ENCODE measurements around the gene SORD. TPM values are rescaled to one million over a fixed set of nuclear protein-coding genes. Genes with fewer than 3 reads are reported as not detected.
"Not testable (repeated sequence)": the region's sequence is repeated elsewhere in the genome, so short reads cannot be mapped to it uniquely, and the experiment has no call there.

SORD gene
- total RNA-seq, 2 donors from 2014 or later = 9.3 to 18.1 TPM

DNA sequence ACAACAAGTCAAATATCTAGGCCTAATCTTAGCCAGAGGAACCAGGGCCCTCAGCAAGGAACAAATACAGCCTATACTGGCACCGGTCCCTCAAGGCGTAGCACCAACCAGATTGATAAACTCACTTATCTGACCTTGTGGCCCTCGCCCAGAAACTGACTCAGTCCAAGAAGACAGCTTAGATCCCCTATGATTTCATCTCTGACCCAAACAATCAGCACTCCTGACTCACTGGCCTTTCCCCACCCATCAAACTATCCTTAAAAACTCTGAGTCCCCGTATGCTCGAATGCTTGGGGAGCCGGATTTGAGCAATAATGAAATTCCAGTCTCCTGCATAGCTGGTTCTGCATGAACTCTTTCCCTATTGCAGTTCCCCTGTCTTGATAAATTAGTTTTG is 1.6 kb upstream of the SORD start:
- Histone ChIP-seq H3K4me3 (no peak overlapping the region), H3K27me3 (no peaks in the 10 kb centered on the region), H3K36me3 (replicated peaks in 1 of 2; ENCODE audit: insufficient read depth in 1 of 2, low read depth in 2 of 2) (no peaks in the 10 kb centered on the region), H3K9me3 (no peaks in the 10 kb centered on the region), H3K27ac (no peak overlapping the region), H3K4me1 (peaks cover 33% of the 10 kb centered on the region)
- TF ChIP-seq POLR2A (IDR thresholded peaks at IDR 0.05) = no peak
- TF ChIP-seq CTCF (IDR thresholded peaks at IDR 0.05) = no peak
- peak; percentile 26 for ATAC-seq
- intact Hi-C loops (cut with DNase I) = loop anchor here (10.0 kb wide), 1 partner anchor 167 kb away; no protein-coding TSS in a partner anchor
- 45 to 57% methylated on average over 6 of the region's 6 CpGs for WGBS, 2 donors
- DNase-seq = peak in 3 of 4 donors; percentile 53 to 65 (median 60)

- 17 to 24% methylated on average over 4 of the region's 4 CpGs for WGBS, 2 donors
- H3K9me3 ChIP-seq = no peaks in the 10 kb centered on the region
- intact Hi-C loops (cut with DNase I) = loop anchor here (10.0 kb wide), 1 partner anchor 169 kb away; no protein-coding TSS in a partner anchor
- DNase-seq (no peak), ATAC-seq (no peak)
- no peaks in the 10 kb centered on the region for H3K27me3 ChIP-seq
- H3K4me1 ChIP-seq = peaks cover 33% of the 10 kb centered on the region
- peak overlapping the region; percentile 47 to 70 (median 59) for H3K27ac ChIP-seq
- peak overlapping the region in 1 of 2 donors; percentile 41 for H3K4me3 ChIP-seq
- no peaks in the 10 kb centered on the region for H3K36me3 ChIP-seq (replicated peaks in 1 of 2; ENCODE audit: insufficient read depth in 1 of 2, low read depth in 2 of 2)
- TF ChIP-seq POLR2A (IDR thresholded peaks at IDR 0.05) = no peak
- no peak for TF ChIP-seq CTCF (IDR thresholded peaks at IDR 0.05)
Observed at GRCh38 chr15:45023659-45024225, 747 bp downstream of the SORD start.

DNA sequence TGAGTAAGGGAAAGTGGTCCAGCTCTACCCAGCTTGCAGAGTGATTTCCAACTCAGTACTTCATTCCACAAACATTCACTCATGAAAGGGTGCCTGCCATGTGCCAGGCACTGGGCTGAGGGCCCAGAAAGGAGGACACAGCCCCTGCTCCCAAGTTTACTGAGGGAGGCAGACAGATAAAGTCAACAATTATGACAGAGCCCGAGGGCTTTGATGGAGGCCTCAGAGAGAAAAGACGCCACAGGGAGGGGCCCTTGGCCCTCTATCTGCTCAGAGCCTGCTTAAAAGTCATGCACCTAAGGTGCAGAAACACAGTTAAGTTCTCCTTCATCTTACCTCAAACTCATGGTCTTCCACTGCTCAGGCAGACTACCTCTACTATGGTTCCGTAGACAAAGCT is 1.7 kb downstream of the SORD start:
- H3K4me3 ChIP-seq; H3K27ac ChIP-seq; DNase-seq; H3K27me3 ChIP-seq; H3K9me3 ChIP-seq; ATAC-seq; H3K36me3 ChIP-seq (replicated peaks in 1 of 2; ENCODE audit: insufficient read depth in 1 of 2, low read depth in 2 of 2): not testable (repeated sequence)
- 75 to 86% methylated on average over 1 to 3 of the region's 3 CpGs for WGBS, 2 donors
- intact Hi-C loops (cut with DNase I) = loop anchor here (10.0 kb wide), 1 partner anchor 170 kb away; no protein-coding TSS in a partner anchor
- H3K4me1 ChIP-seq = peaks cover 33% of the 10 kb centered on the region

DNA sequence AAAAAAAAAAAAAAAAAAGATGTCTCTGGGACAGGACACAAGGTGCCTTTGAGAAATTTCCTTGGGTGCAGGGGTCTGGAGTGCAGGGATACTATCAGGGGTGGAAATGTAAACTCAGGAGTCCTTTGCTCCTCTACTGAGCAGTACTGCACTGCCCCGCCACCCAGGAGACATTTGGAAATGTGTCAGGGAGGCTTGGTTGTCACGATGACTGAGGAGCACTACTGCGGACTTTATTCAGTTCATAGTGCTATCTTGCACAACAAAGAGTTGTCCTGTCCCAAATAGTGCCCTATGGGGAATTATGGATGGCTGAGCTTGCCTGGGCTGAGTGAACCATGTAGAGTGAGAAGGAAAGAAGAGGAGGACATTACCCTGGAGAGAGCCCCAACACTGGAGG is 2.6 kb downstream of the SORD start:
- not testable (repeated sequence) for DNase-seq; ATAC-seq; H3K27me3 ChIP-seq; H3K36me3 ChIP-seq (replicated peaks in 1 of 2; ENCODE audit: insufficient read depth in 1 of 2, low read depth in 2 of 2); H3K27ac ChIP-seq; H3K9me3 ChIP-seq; H3K4me3 ChIP-seq
- WGBS, 2 donors = 95 to 100% methylated on average over 3 of the region's 3 CpGs
- peaks cover 30% of the 10 kb centered on the region for H3K4me1 ChIP-seq
- intact Hi-C loops (cut with DNase I) = loop anchor here (10.0 kb wide), 1 partner anchor 171 kb away; no protein-coding TSS in a partner anchor

DNA sequence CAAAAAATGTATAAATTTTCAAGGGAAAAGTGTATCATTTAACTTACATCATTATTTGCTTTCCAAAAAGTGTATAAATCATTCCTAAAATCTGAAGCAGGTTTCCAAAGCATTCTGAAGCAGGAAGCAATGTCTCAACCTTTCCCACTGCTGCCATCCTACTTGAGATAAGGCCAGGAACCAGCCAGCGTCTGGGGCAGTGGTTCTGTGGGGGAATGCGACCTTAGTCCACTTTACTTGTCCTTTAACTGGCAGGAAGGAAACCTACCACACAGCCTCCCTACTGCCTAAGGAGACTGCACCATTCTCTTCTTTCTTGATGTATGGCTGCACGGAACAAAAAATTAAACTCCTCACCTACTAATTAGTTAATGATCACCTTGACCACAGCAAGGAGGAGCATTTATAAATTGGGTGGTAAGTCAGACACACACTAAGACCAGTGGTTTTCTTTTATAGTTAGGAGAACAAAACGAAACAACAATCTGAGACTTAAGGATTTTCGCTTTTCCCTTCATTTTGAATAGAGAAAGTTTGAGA is 3.7 kb downstream of the SORD start:
- ATAC-seq = no peak
- intact Hi-C loops (cut with DNase I) = loop anchor here (10.0 kb wide), 1 partner anchor 172 kb away; no protein-coding TSS in a partner anchor
- Histone ChIP-seq H3K27ac (no peak overlapping the region), H3K36me3 (replicated peaks in 1 of 2; ENCODE audit: insufficient read depth in 1 of 2, low read depth in 2 of 2) (no peaks in the 10 kb centered on the region), H3K27me3 (no peaks in the 10 kb centered on the region), H3K4me1 (peaks cover 21% of the 10 kb centered on the region), H3K9me3 (no peaks in the 10 kb centered on the region), H3K4me3 (no peak overlapping the region)
- 74 to 80% methylated on average over 5 of the region's 5 CpGs for WGBS, 2 donors
- TF ChIP-seq CTCF (IDR thresholded peaks at IDR 0.05) = no peak
- TF ChIP-seq POLR2A (IDR thresholded peaks at IDR 0.05) = no peak
- DNase-seq = no peak

All from body of pancreas (tissue), 4 donors.